Raji (cell line): ENCODE measurements around the gene NELFCD.

ENCODE experiments used
- POLR2A ChIP-seq: IDR thresholded peaks from 2 replicates; pipeline ENCODE4 v1.6.1; 2011; ENCODE audit warnings: low read depth, low read length, control low read depth; ENCODE audit not compliant: insufficient read depth

NELFCD gene

GRCh38 chr20:58988565-58988882 lies 7.5 kb downstream of the NELFCD start:
- TF ChIP-seq POLR2A = no peak

- no peak for TF ChIP-seq POLR2A
These were observed 8.1 kb downstream of the NELFCD start for GRCh38 chr20:58989196-58989595.

- no peak for TF ChIP-seq POLR2A
These were observed 9.8 kb downstream of the NELFCD start for GRCh38 chr20:58990651-58991445.

GRCh38 chr20:58991715-58992114 lies 10.7 kb downstream of the NELFCD start:
- no peak for TF ChIP-seq POLR2A

DNA sequence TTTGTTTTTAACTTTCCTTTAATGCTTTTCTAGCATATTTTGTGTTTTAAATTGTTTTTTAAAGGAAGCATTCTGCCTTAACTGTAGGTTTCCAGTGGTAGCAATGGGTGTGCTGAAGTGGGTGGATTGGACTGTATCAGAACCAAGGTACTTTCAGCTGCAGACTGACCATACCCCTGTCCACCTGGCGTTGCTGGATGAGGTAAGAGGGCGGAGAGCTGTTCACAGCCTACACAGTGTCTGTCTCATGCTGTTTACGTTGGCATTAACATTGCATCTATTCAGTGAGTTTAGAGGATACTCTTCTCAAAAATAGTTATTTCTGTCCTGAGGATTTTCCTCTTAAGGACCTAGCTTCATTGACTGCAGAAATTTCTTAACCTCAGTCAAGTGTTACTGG lies 11.9 kb downstream of the NELFCD start:
- TF ChIP-seq POLR2A = no peak

- no peak for TF ChIP-seq POLR2A
These were observed 12.5 kb downstream of the NELFCD start for GRCh38 chr20:58993332-58994248.

DNA sequence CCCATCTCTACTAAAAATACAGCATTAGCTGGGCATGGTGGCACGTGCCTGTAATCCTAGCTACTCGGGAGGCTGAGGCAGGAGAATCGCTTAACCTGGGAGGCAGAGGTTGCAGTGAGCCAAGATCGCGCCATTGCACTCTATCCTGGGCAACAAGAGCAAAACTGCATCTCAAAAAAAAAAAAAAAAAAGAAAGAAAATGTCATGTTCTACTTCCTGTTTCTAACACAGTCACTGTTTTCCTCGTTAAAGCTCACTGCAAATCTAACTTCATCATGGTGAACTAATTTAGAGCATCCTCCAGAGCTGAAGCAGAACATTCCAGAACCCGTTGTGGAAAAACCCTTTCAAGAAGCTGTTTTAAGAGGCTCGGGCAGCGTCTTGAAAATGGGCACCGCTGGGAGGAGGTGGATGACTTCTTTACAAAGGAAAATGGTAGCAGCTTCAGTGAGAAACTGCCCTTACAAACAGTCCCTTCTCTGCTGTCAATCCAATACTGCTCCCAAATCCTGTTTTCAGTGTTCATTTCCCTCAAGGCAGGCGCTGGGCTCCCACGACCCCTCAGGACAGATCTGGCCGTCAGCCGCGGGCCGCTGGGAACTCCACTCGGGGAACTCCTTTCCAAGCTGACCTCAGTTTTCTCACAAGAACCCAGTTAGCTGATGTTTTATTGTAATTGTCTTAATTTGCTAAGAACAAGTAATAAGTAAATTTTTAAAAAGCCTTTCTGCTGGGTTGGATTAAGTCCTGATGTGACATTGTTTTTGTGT lies 13.5 kb downstream of the NELFCD start:
- TF ChIP-seq POLR2A = no peak

GRCh38 chr20:58995461-58996225 lies 14.6 kb downstream of the NELFCD start:
- no peak for TF ChIP-seq POLR2A

GRCh38 chr20:58996226-58996611 lies 15.2 kb downstream of the NELFCD start:
- TF ChIP-seq POLR2A = no peak

DNA sequence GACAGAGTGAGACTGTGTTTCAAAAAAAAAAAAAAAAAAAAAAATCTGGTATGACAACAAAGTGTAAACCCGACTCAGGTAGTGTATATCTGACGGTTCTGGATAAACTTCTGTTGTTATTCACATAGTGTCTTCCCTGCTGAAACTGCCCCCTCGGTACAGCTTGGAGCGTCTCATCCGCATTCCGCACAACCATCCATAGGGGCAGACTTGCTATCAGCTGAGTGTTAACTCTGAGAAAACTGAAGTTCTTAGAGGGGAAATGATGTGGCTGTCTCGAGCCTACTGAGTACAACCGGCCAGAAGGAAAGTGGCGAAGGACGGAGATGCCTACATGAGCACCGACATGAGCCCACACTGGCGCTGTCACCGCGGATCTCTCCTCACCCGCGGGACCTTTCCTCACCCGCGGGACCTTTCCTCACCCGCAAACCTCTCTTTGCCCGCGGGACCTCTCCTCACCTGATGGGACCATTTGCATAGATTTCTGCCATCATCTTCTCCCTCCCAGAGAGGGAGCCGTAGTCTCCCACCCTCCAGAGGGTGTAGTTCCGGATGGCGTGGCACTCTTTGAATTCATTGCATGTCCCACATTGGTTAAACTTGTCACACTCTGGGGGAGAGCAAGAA lies 16.2 kb downstream of the NELFCD start:
- no peak for TF ChIP-seq POLR2A

- no peak for TF ChIP-seq POLR2A
These were observed 17.6 kb downstream of the NELFCD start for GRCh38 chr20:58998656-58999055.

DNA sequence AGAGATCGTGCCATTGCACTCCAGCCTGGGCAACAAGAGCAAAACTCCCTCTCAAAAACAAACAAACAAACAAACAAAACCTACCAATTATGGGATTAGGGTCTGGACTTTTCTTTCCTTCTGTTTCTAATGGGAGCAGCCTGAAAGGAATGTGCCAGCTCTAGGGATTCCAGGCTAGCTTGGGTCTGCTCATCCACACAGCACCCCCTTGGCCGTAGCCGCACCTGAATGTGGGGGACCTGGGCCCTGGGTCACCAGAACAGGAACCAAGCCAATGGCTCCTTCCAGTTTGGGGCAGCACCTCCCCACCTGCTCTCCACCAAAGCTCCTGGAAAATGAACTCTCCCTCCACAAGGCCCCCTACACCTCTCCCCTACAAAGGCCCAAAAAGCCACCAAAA lies 19.3 kb downstream of the NELFCD start:
- no peak for TF ChIP-seq POLR2A

DNA sequence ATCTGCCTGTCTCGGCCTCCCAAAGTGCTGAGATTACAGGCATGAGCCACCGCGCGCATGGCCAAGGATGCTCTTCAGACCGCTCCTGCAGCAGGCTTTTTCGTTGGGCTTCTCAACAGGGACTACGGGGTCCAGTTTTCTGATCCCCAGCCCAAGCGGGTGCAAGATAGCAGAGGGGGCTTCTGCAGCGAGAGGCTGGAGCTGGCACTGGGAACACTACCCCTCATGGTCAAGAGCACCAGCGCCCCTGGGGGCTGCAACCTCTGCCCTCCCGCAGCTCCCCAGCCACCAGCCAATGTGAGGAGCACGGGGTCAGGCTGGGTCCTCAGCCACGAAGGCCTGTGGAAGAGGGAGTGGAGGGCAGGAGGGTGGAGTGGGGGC lies 20.0 kb downstream of the NELFCD start:
- no peak for TF ChIP-seq POLR2A

DNA sequence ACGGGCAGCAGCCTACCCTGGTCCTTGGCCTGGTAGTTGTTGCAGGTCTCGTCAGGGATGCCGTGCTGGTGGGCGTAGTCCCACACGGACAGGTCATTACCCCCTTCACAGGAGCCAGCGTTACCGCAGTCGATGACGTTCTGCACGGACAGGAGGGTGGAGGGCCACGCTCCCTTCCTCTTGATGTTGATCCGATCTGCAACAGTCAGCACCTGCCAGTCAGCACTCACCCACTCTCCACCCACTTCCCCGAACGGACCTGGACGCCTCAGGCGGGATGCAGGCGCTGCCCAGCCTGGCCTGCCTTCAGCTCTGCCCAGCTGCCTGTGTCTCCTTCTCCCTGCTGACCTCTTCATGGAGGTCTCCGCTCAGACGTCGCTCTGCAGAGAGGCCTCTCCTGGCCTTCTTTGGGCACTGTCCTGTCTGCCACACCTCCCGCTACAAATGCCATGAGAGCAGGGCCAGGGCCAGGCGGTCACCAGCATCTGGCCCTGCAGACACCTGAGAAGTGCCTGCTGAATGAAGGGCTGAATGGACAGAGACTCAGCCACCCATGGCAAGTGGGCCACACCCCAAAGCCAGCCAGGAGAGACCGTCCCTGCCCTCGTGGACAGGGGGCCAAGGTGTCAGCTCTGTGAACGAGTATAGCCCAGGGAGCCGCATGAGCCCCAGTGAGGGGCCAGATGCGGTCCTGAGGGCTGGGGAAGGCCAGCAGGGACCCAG lies 20.6 kb downstream of the NELFCD start:
- TF ChIP-seq POLR2A = no peak
